Measurements from ENCODE around the gene CCNY.

Gene CCNY

DNA sequence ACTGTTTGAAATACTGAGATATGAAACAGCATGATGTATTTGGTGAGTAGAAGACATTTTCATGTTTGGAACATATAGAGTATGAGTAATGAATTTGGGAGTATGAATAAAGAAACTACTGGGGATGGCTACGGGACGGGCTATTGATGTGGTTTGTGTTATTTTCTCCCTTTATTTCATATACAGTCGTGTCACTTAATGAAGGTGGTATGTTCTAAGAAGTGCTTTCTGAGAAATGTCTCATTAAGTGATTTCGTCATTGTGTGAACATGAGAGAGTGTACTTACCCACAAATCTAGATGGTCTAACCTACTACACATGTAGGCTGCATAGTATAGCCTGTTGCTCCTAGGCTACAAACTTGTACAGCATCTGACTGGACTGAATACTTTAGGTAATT, 106.3 kb downstream of the CCNY start:
- Histone ChIP-seq H3K23ac (ENCODE audit: low read depth, low read length, poor library complexity) (no peak overlapping the region), H3K27ac (replicated peaks; ENCODE audit: low read length) (no peak overlapping the region), H3K79me1 (ENCODE audit: low read depth, low read length) (peaks cover 3% of the 10 kb centered on the region), H3K18ac (ENCODE audit: low read length) (no peak overlapping the region), H3K4me1 (ENCODE audit: control insufficient read depth in 2 of 2, insufficient read depth in 1 of 2, low read depth in 1 of 2, low read length in 2 of 2) (peaks cover under 1 to 1% of the 10 kb centered on the region in 2 donors), H3K4me2 (ENCODE audit: insufficient read depth, low read length, poor library complexity, severe bottlenecking) (no peak overlapping the region), H3K4me3 (ENCODE audit: low read length in 2 of 2) (no peak overlapping the region), H3K27me3 (ENCODE audit: control insufficient read depth in 3 of 3, insufficient read depth in 3 of 3, low read depth in 1 of 3, low read length in 3 of 3) (no peaks in the 10 kb centered on the region), H2BK120ac (ENCODE audit: low read depth, low read length) (no peak overlapping the region), H2BK15ac (ENCODE audit: low read length) (no peak overlapping the region), H4K91ac (ENCODE audit: low read depth, low read length, poor library complexity) (no peak overlapping the region), H3K4ac (ENCODE audit: low read length) (no peak overlapping the region), H3K9ac (ENCODE audit: low read depth, low read length, poor library complexity) (no peak overlapping the region), H3K14ac (ENCODE audit: low read length) (no peak overlapping the region), H4K8ac (ENCODE audit: low read depth, low read length) (no peak overlapping the region), H3K36me3 (replicated peaks in 1 of 2; ENCODE audit: control insufficient read depth in 2 of 2, insufficient read depth in 2 of 2, low read length in 2 of 2) (no peaks in the 10 kb centered on the region), H2BK5ac (ENCODE audit: low read length) (no peak overlapping the region), H2AFZ (ENCODE audit: low read length) (no peak overlapping the region), H2BK12ac (ENCODE audit: low read length) (no peak overlapping the region), H2AK5ac (ENCODE audit: low read depth, low read length) (no peak overlapping the region), H3K9me3 (replicated peaks in 1 of 2; ENCODE audit: control insufficient read depth in 2 of 2, insufficient read depth in 1 of 2, low read depth in 1 of 2, low read length in 2 of 2) (peaks cover 26 to 46% of the 10 kb centered on the region in 2 donors)
- 100% methylated on average over 2 of the region's 4 CpGs; no CpG with 5 or more reads in 1 of the 2 donors for WGBS, 2 donors (ENCODE audit: extremely low coverage in 2 of 2, insufficient read length in 2 of 2, insufficient replicate concordance in 1 of 2)
- DNase-seq (ENCODE audit: low spot score): no peak

- H3K27me3 ChIP-seq (ENCODE audit: control insufficient read depth in 3 of 3, insufficient read depth in 3 of 3, low read depth in 1 of 3, low read length in 3 of 3): no peaks in the 10 kb centered on the region
- H3K9me3 ChIP-seq (replicated peaks in 1 of 2; ENCODE audit: control insufficient read depth in 2 of 2, insufficient read depth in 1 of 2, low read depth in 1 of 2, low read length in 2 of 2): peaks cover 25 to 38% of the 10 kb centered on the region in 2 donors
- no peak overlapping the region for H2BK120ac ChIP-seq (ENCODE audit: low read depth, low read length)
- no peak overlapping the region for H2AFZ ChIP-seq (ENCODE audit: low read length)
- H2BK15ac ChIP-seq (ENCODE audit: low read length): no peak overlapping the region
- H3K36me3 ChIP-seq (replicated peaks in 1 of 2; ENCODE audit: control insufficient read depth in 2 of 2, insufficient read depth in 2 of 2, low read length in 2 of 2): no peaks in the 10 kb centered on the region
- H3K23ac ChIP-seq (ENCODE audit: low read depth, low read length, poor library complexity): no peak overlapping the region
- no peak overlapping the region for H3K4me2 ChIP-seq (ENCODE audit: insufficient read depth, low read length, poor library complexity, severe bottlenecking)
- H3K14ac ChIP-seq (ENCODE audit: low read length): no peak overlapping the region
- no peak overlapping the region for H3K18ac ChIP-seq (ENCODE audit: low read length)
- H2AK5ac ChIP-seq (ENCODE audit: low read depth, low read length): no peak overlapping the region
- no peak overlapping the region for H3K4me3 ChIP-seq (ENCODE audit: low read length in 2 of 2)
- H3K4ac ChIP-seq (ENCODE audit: low read length): no peak overlapping the region
- peaks cover 12 to 14% of the 10 kb centered on the region in 2 donors for H3K4me1 ChIP-seq (ENCODE audit: control insufficient read depth in 2 of 2, insufficient read depth in 1 of 2, low read depth in 1 of 2, low read length in 2 of 2)
- H2BK12ac ChIP-seq (ENCODE audit: low read length): no peak overlapping the region
- DNase-seq (ENCODE audit: low spot score): no peak
- H3K27ac ChIP-seq (replicated peaks; ENCODE audit: low read length): no peak overlapping the region
- no CpG with 5 or more reads among the region's 3 CpGs for WGBS, 2 donors (ENCODE audit: extremely low coverage in 2 of 2, insufficient read length in 2 of 2, insufficient replicate concordance in 1 of 2)
- H4K8ac ChIP-seq (ENCODE audit: low read depth, low read length): no peak overlapping the region
- no peak overlapping the region for H2BK5ac ChIP-seq (ENCODE audit: low read length)
- no peak overlapping the region for H3K9ac ChIP-seq (ENCODE audit: low read depth, low read length, poor library complexity)
- peaks cover 7% of the 10 kb centered on the region for H3K79me1 ChIP-seq (ENCODE audit: low read depth, low read length)
- H4K91ac ChIP-seq (ENCODE audit: low read depth, low read length, poor library complexity): no peak overlapping the region
These were observed 107.5 kb downstream of the CCNY start for GRCh38 chr10:35443858-35444257.

GRCh38 chr10:35445150-35445884, 109.0 kb downstream of the CCNY start:
- Histone ChIP-seq H2AFZ (ENCODE audit: low read length) (no peak overlapping the region), H3K27ac (replicated peaks; ENCODE audit: low read length) (no peak overlapping the region), H3K9ac (ENCODE audit: low read depth, low read length, poor library complexity) (no peak overlapping the region), H2BK120ac (ENCODE audit: low read depth, low read length) (no peak overlapping the region), H3K36me3 (replicated peaks in 1 of 2; ENCODE audit: control insufficient read depth in 2 of 2, insufficient read depth in 2 of 2, low read length in 2 of 2) (no peaks in the 10 kb centered on the region), H4K8ac (ENCODE audit: low read depth, low read length) (no peak overlapping the region), H2BK5ac (ENCODE audit: low read length) (no peak overlapping the region), H3K18ac (ENCODE audit: low read length) (no peak overlapping the region), H2BK15ac (ENCODE audit: low read length) (no peak overlapping the region), H3K4me3 (ENCODE audit: low read length in 2 of 2) (no peak overlapping the region), H3K14ac (ENCODE audit: low read length) (no peak overlapping the region), H3K23ac (ENCODE audit: low read depth, low read length, poor library complexity) (no peak overlapping the region), H2AK5ac (ENCODE audit: low read depth, low read length) (no peak overlapping the region), H3K4ac (ENCODE audit: low read length) (no peak overlapping the region), H4K91ac (ENCODE audit: low read depth, low read length, poor library complexity) (no peak overlapping the region), H3K4me1 (ENCODE audit: control insufficient read depth in 2 of 2, insufficient read depth in 1 of 2, low read depth in 1 of 2, low read length in 2 of 2) (peaks cover 24 to 27% of the 10 kb centered on the region in 2 donors), H3K27me3 (ENCODE audit: control insufficient read depth in 3 of 3, insufficient read depth in 3 of 3, low read depth in 1 of 3, low read length in 3 of 3) (no peaks in the 10 kb centered on the region), H3K9me3 (replicated peaks in 1 of 2; ENCODE audit: control insufficient read depth in 2 of 2, insufficient read depth in 1 of 2, low read depth in 1 of 2, low read length in 2 of 2) (peaks cover 18 to 30% of the 10 kb centered on the region in 2 donors), H3K4me2 (ENCODE audit: insufficient read depth, low read length, poor library complexity, severe bottlenecking) (no peak overlapping the region), H2BK12ac (ENCODE audit: low read length) (no peak overlapping the region), H3K79me1 (ENCODE audit: low read depth, low read length) (peaks cover 6% of the 10 kb centered on the region)
- no peak for DNase-seq (ENCODE audit: low spot score)
- no CpG with 5 or more reads among the region's 4 CpGs for WGBS, 2 donors (ENCODE audit: extremely low coverage in 2 of 2, insufficient read length in 2 of 2, insufficient replicate concordance in 1 of 2)

DNA sequence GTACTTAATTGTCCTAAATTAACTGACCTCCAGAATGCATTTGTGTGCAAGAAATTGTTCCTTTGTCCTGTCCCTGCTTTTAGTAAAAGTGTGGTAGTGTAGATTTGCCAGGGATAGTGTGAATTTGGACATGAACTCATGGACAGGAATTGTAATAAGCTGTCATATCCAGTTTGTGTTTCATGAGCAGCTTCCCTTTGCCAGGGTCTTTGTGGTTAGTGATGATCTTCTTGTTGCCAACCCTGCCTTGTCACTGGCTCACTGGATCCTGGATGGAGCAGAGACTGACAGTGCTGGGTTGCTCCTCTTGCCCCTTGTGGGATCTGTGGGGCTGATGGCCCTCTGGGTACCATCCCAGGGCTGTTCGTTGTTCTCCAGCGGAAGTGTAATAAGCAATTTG, 110.1 kb downstream of the CCNY start:
- no peak overlapping the region for H3K4me2 ChIP-seq (ENCODE audit: insufficient read depth, low read length, poor library complexity, severe bottlenecking)
- no peak overlapping the region for H2AFZ ChIP-seq (ENCODE audit: low read length)
- no peak overlapping the region for H3K18ac ChIP-seq (ENCODE audit: low read length)
- no peak overlapping the region for H2BK5ac ChIP-seq (ENCODE audit: low read length)
- no peaks in the 10 kb centered on the region for H3K27me3 ChIP-seq (ENCODE audit: control insufficient read depth in 3 of 3, insufficient read depth in 3 of 3, low read depth in 1 of 3, low read length in 3 of 3)
- H3K4me3 ChIP-seq (ENCODE audit: low read length in 2 of 2): no peak overlapping the region
- H2AK5ac ChIP-seq (ENCODE audit: low read depth, low read length): no peak overlapping the region
- H2BK120ac ChIP-seq (ENCODE audit: low read depth, low read length): no peak overlapping the region
- H3K36me3 ChIP-seq (replicated peaks in 1 of 2; ENCODE audit: control insufficient read depth in 2 of 2, insufficient read depth in 2 of 2, low read length in 2 of 2): no peaks in the 10 kb centered on the region
- WGBS, 2 donors (ENCODE audit: extremely low coverage in 2 of 2, insufficient read length in 2 of 2, insufficient replicate concordance in 1 of 2): no CpG with 5 or more reads among the region's 2 CpGs
- peaks cover 6% of the 10 kb centered on the region for H3K79me1 ChIP-seq (ENCODE audit: low read depth, low read length)
- peaks cover 18 to 30% of the 10 kb centered on the region in 2 donors for H3K9me3 ChIP-seq (replicated peaks in 1 of 2; ENCODE audit: control insufficient read depth in 2 of 2, insufficient read depth in 1 of 2, low read depth in 1 of 2, low read length in 2 of 2)
- H4K8ac ChIP-seq (ENCODE audit: low read depth, low read length): no peak overlapping the region
- H3K4me1 ChIP-seq (ENCODE audit: control insufficient read depth in 2 of 2, insufficient read depth in 1 of 2, low read depth in 1 of 2, low read length in 2 of 2): peaks cover 26 to 27% of the 10 kb centered on the region in 2 donors
- no peak for DNase-seq (ENCODE audit: low spot score)
- no peak overlapping the region for H3K23ac ChIP-seq (ENCODE audit: low read depth, low read length, poor library complexity)
- no peak overlapping the region for H3K14ac ChIP-seq (ENCODE audit: low read length)
- H4K91ac ChIP-seq (ENCODE audit: low read depth, low read length, poor library complexity): no peak overlapping the region
- no peak overlapping the region for H3K4ac ChIP-seq (ENCODE audit: low read length)
- H3K9ac ChIP-seq (ENCODE audit: low read depth, low read length, poor library complexity): no peak overlapping the region
- H3K27ac ChIP-seq (replicated peaks; ENCODE audit: low read length): no peak overlapping the region
- no peak overlapping the region for H2BK15ac ChIP-seq (ENCODE audit: low read length)
- H2BK12ac ChIP-seq (ENCODE audit: low read length): no peak overlapping the region
